Measurements from ENCODE around the gene PABPC5.

Gene PABPC5

GRCh38 chrX:91434351-91435168 lies at the start of gene PABPC5:
TSS of gene PABPC5 (plus strand) at chrX:91434839. CDS start at chrX:91435578, 739 bp downstream.
- no peak for DNase-seq (ENCODE audit: low read depth)

- DNase-seq (ENCODE audit: low read depth): no peak
Measured at GRCh38 chrX:91389026-91389425, 45.6 kb upstream of the PABPC5 start.

DNA sequence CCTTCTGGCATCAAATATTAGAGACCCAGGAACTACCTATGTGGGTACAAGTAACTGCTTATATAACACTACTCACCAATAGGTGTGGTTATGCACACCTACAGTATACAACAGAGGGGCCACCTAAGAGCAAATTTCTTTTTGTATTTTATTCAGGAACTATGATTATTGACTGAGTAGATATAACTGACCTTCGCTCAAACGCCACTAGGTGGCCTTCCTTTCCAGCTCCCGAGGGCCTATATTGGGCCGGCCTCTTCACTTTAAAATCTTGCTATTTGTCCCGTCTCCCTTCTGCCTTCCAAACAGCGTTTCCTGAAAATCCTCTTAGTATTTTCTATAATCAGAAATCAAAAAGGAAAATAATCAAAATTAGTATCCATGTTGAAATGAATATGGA lies 19.9 kb upstream of the PABPC5 start:
- no peak for DNase-seq (ENCODE audit: low read depth)

- no peak for DNase-seq (ENCODE audit: low read depth)
Measured at GRCh38 chrX:91435395-91435794, 756 bp downstream of the PABPC5 start.
